Measurements from ENCODE around the gene NPNT.
A peak's percentile ranks its signal among the peaks of the same experiment; 100 is the strongest.

NPNT gene

DNA sequence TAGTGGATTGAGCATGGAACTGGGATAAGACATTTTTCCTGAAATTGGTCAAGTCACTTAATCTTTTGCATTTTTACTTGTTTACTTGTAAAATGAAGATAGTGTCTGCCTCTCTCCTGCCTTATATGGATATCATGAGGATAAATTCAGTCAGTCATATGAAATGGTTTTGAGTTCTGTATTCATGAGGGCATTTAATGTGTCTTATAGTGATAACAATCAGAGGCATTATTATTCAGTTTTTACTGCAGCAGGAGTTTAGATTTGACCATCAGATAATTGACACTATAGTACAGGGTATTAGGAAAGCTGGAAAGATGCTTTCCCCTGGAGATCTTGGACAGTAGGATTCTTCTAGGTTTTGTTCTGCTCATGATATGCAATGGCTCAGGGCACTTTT lies 26.0 kb downstream of the NPNT start:
- no peak for DNase-seq

GRCh38 chr4:105923497-105924238 lies 28.4 kb downstream of the NPNT start:
- peak; percentile 24 for DNase-seq

GRCh38 chr4:105924341-105924740 lies 29.1 kb downstream of the NPNT start:
- no peak for DNase-seq

DNA sequence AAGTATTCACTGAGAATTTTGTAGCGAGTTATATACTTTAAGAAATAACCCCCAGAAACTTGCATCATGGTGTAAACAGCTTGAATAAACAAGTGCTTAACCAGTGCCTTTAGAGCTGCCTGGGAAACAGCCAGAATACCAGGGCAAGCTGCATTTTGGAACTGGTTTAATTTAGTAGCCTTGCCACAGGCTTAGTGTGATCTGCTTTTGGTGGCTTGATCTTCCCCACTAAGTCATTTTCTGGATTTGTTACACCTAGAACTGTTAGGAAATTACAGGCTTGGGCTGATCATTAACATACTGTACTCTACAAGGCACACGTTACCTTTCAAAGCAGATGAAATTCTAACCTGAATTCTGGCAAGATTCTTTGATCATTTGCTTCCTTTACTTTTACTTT lies 35.4 kb downstream of the NPNT start:
- DNase-seq = no peak

DNA sequence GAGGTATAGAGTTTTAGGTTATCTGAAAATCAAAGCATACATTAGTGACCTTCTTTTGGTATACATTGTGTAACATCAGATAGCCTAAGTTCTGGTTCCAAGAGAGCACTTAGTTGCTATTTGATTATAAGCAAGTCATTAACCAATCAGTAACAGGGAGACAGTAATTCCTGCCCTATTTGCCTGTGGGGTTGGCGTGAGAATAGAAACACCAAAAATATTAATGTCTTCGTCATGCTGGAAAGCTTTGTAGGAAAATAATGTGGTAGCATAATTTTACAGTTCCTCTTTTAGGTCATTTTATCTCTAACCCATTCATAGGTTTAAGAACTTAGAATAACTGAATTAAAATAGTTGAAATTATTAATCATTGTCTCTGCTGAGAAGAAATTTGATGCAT lies 37.8 kb downstream of the NPNT start:
- DNase-seq = no peak

- DNase-seq = no peak
Observed at GRCh38 chr4:105934386-105934785, 39.1 kb downstream of the NPNT start.

- no peak for DNase-seq
Observed at GRCh38 chr4:105936901-105937300, 41.6 kb downstream of the NPNT start.

DNA sequence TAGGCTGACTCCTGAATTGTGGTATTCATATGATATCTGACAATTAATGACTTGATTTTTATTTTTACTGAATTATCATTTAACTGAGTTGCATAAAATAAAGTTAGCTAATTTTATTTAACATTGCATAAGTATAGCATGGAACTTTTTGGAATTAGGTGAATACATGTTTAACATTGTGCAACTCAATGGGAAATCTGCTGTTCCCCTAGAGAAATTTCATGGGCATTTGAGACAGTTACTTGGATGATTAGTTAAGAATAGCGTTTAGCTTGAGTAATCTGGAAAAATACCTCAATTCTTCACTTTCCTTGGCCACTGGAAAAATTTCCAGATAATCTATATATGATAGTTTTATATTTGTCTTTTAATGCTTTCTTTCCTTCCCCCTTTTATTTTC lies 42.5 kb downstream of the NPNT start:
- no peak for DNase-seq

- no peak for DNase-seq
Observed at GRCh38 chr4:105943234-105943633, 48.0 kb downstream of the NPNT start.

DNA sequence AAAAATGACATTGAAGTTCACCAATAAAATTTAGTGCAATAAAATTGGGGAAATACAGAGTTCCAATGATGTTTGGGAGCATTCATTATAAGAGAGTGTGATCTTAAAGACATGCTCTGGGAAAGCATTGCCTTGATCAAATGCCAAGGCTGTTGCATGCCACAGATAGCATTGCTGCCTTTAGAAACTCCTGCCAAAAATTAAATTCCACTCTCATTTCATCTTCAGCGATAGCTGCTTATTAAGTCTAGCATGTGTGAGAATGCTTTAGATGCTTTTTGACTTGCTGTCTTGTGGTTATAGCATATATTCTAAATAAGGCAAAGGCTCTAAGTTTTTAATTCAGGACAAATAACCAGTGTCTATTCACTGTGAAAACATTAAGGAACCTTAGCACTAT lies 49.3 kb downstream of the NPNT start:
- DNase-seq = peak; percentile 91

GRCh38 chr4:105946771-105947170 lies 51.5 kb downstream of the NPNT start:
- peak; percentile 23 for DNase-seq

DNA sequence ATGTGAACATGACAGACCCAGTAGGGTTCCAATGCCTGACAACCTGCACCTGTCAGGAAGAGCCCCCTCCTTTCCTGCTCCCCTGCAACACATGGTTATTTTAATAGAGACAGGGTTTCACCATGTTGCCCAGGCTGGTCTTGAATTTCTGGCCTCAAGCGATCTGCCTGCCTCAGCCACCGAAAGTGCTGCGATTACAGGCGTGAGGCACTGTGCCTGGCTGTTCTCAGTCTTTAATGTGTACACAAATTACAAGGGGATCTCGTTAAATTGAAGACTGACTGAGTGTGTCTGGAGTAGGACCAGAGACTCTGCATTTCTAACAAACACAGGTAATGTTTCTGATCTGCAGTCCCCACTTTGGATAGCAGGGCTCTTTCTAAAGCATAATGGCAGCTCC lies 55.4 kb downstream of the NPNT start:
- DNase-seq = no peak

GRCh38 chr4:105951198-105951597 lies 55.9 kb downstream of the NPNT start:
- DNase-seq = peak; percentile 13

DNA sequence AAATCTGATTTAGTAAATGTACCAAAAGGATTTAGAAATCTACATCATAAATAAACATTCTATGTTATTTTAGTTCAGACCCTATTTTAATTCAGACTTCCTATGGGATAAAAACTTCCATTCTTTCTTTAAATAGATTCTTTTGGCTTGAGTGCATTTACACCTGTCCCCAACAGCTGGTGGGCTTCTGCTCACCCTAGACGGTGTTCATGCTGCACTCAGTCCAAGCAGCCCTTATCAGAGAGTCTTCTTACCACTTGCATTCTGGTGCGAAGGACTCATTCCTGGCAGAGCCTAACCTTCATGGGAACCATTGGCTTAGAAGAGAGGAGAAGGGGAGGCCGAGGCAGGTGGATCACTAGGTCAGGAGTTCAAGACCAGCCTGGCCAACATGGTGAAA lies 57.3 kb downstream of the NPNT start:
- no peak for DNase-seq

DNA sequence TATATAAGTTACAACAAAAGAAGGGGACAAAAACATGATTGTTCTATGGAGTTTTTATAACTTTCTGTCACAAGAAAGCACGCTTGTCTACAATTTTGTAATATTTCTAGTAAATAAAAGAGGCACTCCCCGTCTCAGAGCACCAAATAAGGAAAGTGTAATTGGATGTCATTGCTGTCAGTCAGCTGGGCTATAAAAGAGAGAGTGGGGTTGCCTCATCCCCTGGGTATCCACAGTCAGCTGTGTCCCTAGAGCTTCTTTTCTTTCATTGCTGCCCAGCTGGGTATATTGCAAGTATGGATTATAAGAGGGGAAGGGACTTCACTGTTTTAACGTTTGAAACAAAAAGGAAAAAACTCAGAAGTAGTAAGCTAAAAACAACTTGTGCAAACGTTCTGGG lies 61.3 kb downstream of the NPNT start:
- DNase-seq = peak; percentile 23

GRCh38 chr4:105957680-105958079 lies 62.4 kb downstream of the NPNT start:
- DNase-seq = no peak

DNA sequence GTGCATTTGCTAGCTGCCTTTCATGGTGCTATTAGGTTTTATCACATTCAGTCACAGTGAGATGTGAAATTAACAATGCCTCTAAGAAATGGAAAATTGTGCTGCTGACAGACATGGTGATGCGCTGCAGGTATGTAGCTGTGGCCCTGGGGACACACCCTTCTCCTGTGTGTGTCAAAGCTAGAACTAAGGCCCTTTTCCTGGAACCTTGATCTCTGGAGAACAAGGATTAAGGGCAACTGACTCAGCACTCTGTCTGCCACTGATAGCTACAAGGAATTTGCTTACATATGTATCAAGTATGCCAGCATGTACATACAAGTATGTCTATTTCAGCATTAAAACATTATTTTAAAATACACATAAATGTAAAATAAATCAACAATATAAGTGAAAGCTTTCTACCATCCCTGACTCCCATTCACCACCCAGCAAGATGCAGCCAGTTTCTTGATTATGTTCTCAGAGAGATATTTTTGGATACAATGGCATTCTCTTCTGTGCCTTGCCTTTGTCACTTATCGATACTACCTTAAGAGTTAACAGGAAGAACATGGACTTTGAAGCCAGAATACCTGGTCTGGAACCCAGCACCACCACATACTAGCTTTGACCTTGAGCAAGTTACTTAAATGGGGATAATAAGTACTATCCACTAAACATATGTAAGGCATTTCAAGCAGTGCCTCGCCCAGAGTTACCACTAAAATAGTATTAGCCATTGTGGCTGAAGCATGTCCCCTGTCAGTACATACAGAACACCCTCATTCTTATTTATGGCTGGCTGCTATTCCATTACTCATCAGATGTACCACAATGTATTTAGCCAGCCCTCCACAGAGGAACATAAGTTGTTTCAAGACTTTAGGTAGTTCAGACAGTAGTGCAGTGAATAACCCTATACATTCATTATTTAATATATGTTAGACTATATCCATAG lies 68.5 kb downstream of the NPNT start:
- DNase-seq = peak; percentile 43

DNA sequence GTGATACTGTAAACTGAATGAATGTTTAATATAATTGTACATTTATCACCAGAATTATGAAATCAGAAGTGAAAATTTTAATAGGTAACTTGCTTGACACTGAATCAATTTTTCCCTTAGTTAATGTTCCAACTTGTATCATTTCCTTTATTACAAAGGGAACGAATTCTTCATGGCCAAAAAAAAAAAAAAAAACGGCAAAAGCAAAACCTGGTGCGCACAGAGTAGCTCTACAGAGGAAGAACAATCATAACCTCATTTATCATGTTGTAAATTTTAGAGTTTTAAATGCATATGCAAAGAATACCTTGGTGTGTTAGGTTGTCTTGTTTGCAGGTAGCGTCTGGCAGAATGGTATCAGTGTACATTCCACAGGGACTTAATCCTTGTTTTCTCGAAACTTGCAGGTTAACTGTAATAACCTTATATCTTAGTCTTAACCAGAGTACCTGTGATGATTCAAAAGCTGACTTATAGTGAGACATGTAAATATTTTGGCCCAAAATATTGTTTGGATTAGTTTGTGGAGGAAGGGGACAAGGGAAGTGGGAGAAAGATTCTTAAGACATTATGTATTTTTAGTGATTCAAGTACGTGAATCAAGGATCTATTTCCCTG lies 70.0 kb downstream of the NPNT start:
- DNase-seq = no peak

- DNase-seq = peak; percentile 85
Observed at GRCh38 chr4:105966051-105966450, 70.8 kb downstream of the NPNT start.

DNA sequence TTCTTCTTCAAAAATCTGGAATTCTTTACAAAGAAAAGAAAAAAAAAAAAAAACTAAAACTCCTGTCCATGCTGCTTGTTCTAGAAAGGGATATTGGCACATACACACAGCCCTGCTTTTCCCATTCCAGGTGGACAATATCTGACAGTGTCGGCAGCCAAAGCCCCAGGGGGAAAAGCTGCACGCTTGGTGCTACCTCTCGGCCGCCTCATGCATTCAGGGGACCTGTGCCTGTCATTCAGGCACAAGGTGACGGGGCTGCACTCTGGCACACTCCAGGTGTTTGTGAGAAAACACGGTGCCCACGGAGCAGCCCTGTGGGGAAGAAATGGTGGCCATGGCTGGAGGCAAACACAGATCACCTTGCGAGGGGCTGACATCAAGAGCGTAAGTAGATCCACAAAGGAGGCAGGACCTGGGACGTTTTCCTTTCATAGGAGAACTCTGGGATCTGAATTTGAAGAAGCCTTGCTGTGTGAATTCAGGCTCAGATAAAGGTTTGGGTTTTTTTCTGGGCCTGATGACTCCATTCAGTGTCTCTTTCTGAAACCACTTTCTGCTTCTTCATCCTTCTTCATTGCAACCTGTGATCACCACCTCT lies 71.9 kb downstream of the NPNT start:
- no peak for DNase-seq

GRCh38 chr4:105969575-105969974 lies 74.3 kb downstream of the NPNT start:
- DNase-seq = no peak

DNA sequence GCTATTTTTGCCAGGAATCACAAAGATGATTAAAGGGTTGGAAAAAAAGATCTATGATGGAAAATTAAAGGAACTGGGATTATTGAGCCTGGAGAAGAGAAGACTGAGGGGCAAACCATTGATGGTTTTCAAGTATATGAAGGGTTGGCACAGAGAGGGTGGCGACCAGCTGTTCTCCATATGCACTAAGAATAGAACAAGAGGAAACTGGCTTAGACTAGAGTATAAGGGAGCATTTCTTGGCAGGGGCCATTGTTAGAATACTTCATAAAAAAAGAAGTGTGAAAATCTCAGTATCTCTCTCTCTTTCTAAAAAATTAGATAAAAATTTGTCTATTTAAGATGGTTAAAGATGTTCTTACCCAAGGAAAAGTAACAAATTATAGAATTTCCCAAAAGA lies 75.1 kb downstream of the NPNT start:
- no peak for DNase-seq

DNA sequence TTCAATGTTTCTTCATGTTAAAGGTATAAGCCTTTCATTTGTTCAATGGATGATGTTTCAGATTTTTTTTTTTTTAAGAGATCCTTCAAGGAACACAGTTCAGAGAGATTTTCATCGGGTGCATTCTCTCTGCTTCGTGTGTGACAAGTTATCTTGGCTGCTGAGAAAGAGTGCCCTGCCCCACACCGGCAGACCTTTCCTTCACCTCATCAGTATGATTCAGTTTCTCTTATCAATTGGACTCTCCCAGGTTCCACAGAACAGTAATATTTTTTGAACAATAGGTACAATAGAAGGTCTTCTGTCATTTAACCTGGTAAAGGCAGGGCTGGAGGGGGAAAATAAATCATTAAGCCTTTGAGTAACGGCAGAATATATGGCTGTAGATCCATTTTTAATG lies 75.8 kb downstream of the NPNT start:
- DNase-seq = no peak

Data from fibroblast of skin of back (primary cell).